Measurements from ENCODE around the gene REM2.

GRCh38 chr14:22882064-22882463 lies 958 bp upstream of the REM2 start:
- no peak for TF ChIP-seq POLR2A (IDR thresholded peaks at IDR 0.05; ENCODE audit: low read depth)
- no peak for TF ChIP-seq CTCF (IDR thresholded peaks at IDR 0.05)

All from esophagus muscularis mucosa (tissue), 3 donors.